ENCODE measurements around the gene SPRED2. TPM values are rescaled to one million over a fixed set of nuclear protein-coding genes. Genes with fewer than 3 reads are reported as not detected.

Gene SPRED2
- total and polyA plus RNA-seq, 10 donors = 3.5 to 26.4 (median 13.8) TPM

GRCh38 chr2:65316072-65316471 is 116.3 kb downstream of the SPRED2 start:
- Histone ChIP-seq H3K4me1 (no peaks in the 10 kb centered on the region), H3K27ac (no peak overlapping the region), H3K27me3 (replicated peaks in 1 of 7) (no peaks in the 10 kb centered on the region), H3K4me3 (no peak overlapping the region), H3K9me3 (no peaks in the 10 kb centered on the region), H3K36me3 (peaks cover 3 to 57% (median 20%) of the 10 kb centered on the region in 6 donors)
- no peak for TF ChIP-seq POLR2AphosphoS5 (IDR thresholded peaks at IDR 0.05)
- TF ChIP-seq, protein P1, sequence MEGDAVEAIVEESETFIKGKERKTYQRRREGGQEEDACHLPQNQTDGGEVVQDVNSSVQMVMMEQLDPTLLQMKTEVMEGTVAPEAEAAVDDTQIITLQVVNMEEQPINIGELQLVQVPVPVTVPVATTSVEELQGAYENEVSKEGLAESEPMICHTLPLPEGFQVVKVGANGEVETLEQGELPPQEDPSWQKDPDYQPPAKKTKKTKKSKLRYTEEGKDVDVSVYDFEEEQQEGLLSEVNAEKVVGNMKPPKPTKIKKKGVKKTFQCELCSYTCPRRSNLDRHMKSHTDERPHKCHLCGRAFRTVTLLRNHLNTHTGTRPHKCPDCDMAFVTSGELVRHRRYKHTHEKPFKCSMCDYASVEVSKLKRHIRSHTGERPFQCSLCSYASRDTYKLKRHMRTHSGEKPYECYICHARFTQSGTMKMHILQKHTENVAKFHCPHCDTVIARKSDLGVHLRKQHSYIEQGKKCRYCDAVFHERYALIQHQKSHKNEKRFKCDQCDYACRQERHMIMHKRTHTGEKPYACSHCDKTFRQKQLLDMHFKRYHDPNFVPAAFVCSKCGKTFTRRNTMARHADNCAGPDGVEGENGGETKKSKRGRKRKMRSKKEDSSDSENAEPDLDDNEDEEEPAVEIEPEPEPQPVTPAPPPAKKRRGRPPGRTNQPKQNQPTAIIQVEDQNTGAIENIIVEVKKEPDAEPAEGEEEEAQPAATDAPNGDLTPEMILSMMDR (IDR thresholded peaks at IDR 0.05 in 8 of 11, conservative IDR thresholded peaks at IDR 0.05 in 3 of 11) = no peak
- TF ChIP-seq POLR2A (IDR thresholded peaks at IDR 0.05) = no peak
- intact Hi-C loops (cut with DNase I; ENCODE audit: low total_unique reads) = no loop called here
- no peak for DNase-seq
- 70 to 81% (median 77%) methylated on average over 6 of the region's 6 CpGs for WGBS, 5 donors

DNA sequence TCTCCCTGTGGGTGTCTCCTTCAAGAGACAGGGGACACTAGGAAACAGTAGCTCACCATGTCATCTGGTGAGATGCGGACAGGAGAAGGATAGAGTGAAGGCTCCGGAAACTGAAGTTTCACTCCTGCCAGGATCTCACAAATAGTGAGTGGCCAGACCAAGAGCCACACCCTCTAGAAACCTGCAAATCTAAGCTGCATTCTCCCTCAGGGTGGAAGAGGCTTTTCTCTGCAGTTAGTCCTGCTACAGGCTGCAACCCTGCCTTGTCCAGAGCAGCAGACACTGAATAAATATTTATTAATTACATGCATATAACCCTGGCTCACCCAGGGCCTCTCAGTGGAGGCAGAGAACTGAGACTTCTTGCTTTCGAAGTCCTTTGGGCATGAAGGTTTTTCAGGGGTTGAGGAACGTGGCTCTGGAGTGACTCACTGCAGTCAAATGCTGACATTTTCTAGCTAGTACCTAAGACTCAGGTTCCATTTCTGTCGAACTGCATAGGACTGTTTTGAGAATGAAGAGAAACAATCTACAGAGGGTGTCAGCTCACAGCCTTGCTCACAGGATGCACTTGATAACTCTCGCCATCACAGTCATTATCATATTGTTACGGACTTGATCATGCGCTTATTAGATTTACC is 117.5 kb downstream of the SPRED2 start:
- Histone ChIP-seq H3K27me3 (replicated peaks in 1 of 7) (no peaks in the 10 kb centered on the region), H3K36me3 (peaks cover 3 to 57% (median 20%) of the 10 kb centered on the region in 6 donors), H3K4me3 (no peak overlapping the region), H3K4me1 (peaks cover under 1 to 11% (median 4%) of the 10 kb centered on the region in 6 donors), H3K27ac (no peak overlapping the region), H3K9me3 (no peaks in the 10 kb centered on the region)
- DNase-seq = no peak
- intact Hi-C loops (cut with DNase I; ENCODE audit: low total_unique reads) = no loop called here
- WGBS, 5 donors = 84 to 92% (median 89%) methylated on average over 8 of the region's 8 CpGs
- TF ChIP-seq POLR2AphosphoS5 (IDR thresholded peaks at IDR 0.05) (no peak), POLR2A (IDR thresholded peaks at IDR 0.05) (no peak)
- TF ChIP-seq, protein P1 (IDR thresholded peaks at IDR 0.05 in 8 of 11, conservative IDR thresholded peaks at IDR 0.05 in 3 of 11) = no peak

DNA sequence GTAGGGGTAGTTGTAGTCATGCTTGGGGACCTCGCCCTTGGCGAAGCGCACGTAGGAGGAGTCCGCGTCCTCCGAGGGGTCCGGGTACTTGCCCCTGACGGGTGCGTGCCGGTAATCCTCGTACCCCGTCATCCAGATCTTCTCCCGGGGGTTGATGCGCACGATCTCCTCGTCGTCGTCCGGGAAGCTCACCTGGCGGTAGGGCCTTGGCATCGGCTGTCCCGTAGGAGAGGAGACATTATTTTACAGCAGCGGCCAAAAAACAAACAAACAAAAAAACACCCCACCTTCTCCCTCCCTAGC is 118.5 kb downstream of the SPRED2 start:
- TF ChIP-seq POLR2AphosphoS5 (IDR thresholded peaks at IDR 0.05) = no peak
- TF ChIP-seq POLR2A (IDR thresholded peaks at IDR 0.05) = no peak
- TF ChIP-seq, protein P1 (IDR thresholded peaks at IDR 0.05 in 8 of 11, conservative IDR thresholded peaks at IDR 0.05 in 3 of 11) = no peak
- intact Hi-C loops (cut with DNase I; ENCODE audit: low total_unique reads) = no loop called here
- Histone ChIP-seq H3K4me3 (no peak overlapping the region), H3K36me3 (peaks cover 3 to 57% (median 20%) of the 10 kb centered on the region in 6 donors), H3K4me1 (peaks cover 2 to 21% (median 9%) of the 10 kb centered on the region in 6 donors), H3K27me3 (replicated peaks in 1 of 7) (no peaks in the 10 kb centered on the region), H3K9me3 (no peaks in the 10 kb centered on the region), H3K27ac (no peak overlapping the region)
- no peak for DNase-seq
- 96 to 99% (median 97%) methylated on average over 24 of the region's 24 CpGs for WGBS, 5 donors

DNA sequence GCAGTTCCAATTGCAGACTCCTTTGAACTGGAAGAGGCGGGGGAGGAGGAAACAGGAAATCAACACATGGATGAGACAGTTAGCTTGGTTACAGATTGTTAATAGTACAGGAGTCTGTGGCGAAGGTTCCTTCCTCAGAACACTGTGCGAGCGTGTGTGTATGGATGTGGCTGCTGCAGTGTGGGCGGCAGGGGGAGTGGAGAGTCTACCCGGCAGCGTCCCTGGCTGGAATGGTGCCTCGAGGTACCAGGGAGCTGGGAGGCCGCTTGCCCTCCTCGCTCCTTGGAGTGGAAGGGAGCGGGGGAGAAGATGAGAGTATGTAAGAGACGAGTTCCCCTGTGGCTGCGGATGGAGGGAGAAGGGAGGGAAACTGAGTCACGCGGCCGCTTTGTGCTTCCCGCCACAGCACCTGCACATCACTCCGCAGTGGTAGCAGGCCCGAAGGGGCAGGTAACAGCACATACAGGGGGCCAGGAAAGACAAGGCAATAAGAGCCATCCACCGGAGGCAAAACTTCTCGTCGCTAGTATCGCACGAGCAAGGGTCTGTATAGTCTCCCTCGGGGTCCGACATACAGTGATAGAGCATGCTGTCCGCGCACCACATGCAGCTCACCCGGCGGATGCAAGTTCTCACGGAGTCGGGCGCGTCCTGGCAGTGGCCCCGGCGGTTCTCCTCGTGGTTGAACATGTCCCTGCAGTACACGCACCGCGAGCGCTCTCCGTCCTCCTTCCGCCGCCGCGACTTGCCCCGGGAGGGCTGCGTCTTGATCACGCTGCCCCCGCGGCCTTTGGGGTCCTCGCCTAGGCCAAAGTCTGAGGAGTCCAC is 119.1 kb downstream of the SPRED2 start:
- no peak for TF ChIP-seq POLR2A (IDR thresholded peaks at IDR 0.05)
- TF ChIP-seq, protein P1 (IDR thresholded peaks at IDR 0.05 in 8 of 11, conservative IDR thresholded peaks at IDR 0.05 in 3 of 11) = no peak
- no peak for TF ChIP-seq POLR2AphosphoS5 (IDR thresholded peaks at IDR 0.05)
- intact Hi-C loops (cut with DNase I; ENCODE audit: low total_unique reads) = no loop called here
- peaks cover 3 to 57% (median 20%) of the 10 kb centered on the region in 6 donors for H3K36me3 ChIP-seq
- no peak overlapping the region for H3K27ac ChIP-seq
- H3K4me1 ChIP-seq = peaks cover 2 to 21% (median 9%) of the 10 kb centered on the region in 6 donors
- no peak overlapping the region for H3K4me3 ChIP-seq
- 90 to 95% (median 91%) methylated on average over 52 of the region's 52 CpGs for WGBS, 5 donors
- H3K27me3 ChIP-seq (replicated peaks in 1 of 7) = no peaks in the 10 kb centered on the region
- DNase-seq = no peak
- H3K9me3 ChIP-seq = no peaks in the 10 kb centered on the region

Data from spleen (tissue), 11 donors.